OCI-LY7 (cell line): ENCODE results near the gene FBXO40. TPM values are rescaled to one million over a fixed set of nuclear protein-coding genes. Genes with fewer than 3 reads are reported as not detected.

Experiments used
- BruUV-seq: library from RNA; stranded (reverse); fragments of 400-500 nt; replicated peaks from 2 replicates; lab custom pipeline; 2021; lab: Mats Ljungman, UMichigan
- CTCF ChIA-PET: fragments of 300-600 bp; sonication (Branson Sonifier 250); formaldehyde crosslinking; loops from one replicate; lab custom pipeline; 2022; ENCODE audit warnings: antibody characterized with exemption; ENCODE audit not compliant: unreplicated experiment; lab: Charles Lee
- POLR2A ChIA-PET: fragments of 300-600 bp; sonication (Branson Sonifier 250); formaldehyde crosslinking; loops from one replicate; lab custom pipeline; 2022; ENCODE audit warnings: antibody characterized with exemption; lab: Charles Lee
- DNase-seq: peaks from one replicate; pipeline ENCODE4 v3.0.0-alpha.2; 2015; ENCODE audit warnings: low spot score
- H2AFZ ChIP-seq: fragments of 200-600 bp; sonication (generic), shearing (Covaris generic); 2 replicates; pipeline ENCODE4 v1.6.1; 2014; ENCODE audit warnings: mild to moderate bottlenecking, antibody characterized with exemption, low read length, moderate library complexity
- H3K27ac ChIP-seq: fragments of 200-600 bp; sonication (generic); 2 replicates; pipeline ENCODE4 v1.5.1; 2014; ENCODE audit warnings: mixed run types, low read depth, mild to moderate bottlenecking, moderate library complexity, low read length, inconsistent platforms; ENCODE audit not compliant: poor library complexity, severe bottlenecking
- H3K36me3 ChIP-seq: fragments of 200-600 bp; sonication (generic); 2 replicates; pipeline ENCODE4 v1.6.1; 2014; ENCODE audit warnings: mild to moderate bottlenecking, antibody characterized with exemption, low read length, moderate library complexity, mixed read lengths; ENCODE audit not compliant: insufficient read depth
- H3K4me1 ChIP-seq: fragments of 200-600 bp; sonication (generic); 2 replicates; pipeline ENCODE4 v1.5.1; 2014; ENCODE audit warnings: mild to moderate bottlenecking, low read length; ENCODE audit not compliant: insufficient read depth, poor library complexity, severe bottlenecking
- H3K4me2 ChIP-seq: fragments of 200-600 bp; sonication (generic); 2 replicates; pipeline ENCODE4 v1.6.1; 2014; ENCODE audit warnings: mild to moderate bottlenecking, low read length
- H3K4me3 ChIP-seq: fragments of 200-600 bp; sonication (generic); 2 replicates; pipeline ENCODE4 v1.5.1; 2014; ENCODE audit warnings: mild to moderate bottlenecking, low read depth, low read length; ENCODE audit not compliant: poor library complexity, severe bottlenecking
- H3K79me2 ChIP-seq: fragments of 200-600 bp; sonication (generic); 2 replicates; pipeline ENCODE4 v1.6.1; 2016; ENCODE audit warnings: low read depth, mild to moderate bottlenecking, low read length, moderate library complexity, mixed read lengths; ENCODE audit not compliant: insufficient read depth
- H3K9me2 ChIP-seq: fragments of 200-600 bp; sonication (generic); 2 replicates; pipeline ENCODE4 v1.6.1; 2016; ENCODE audit warnings: mild to moderate bottlenecking, low read length, mixed read lengths; ENCODE audit not compliant: insufficient read depth
- H3K9me3 ChIP-seq: fragments of 200-600 bp; sonication (generic); 2 replicates; pipeline ENCODE4 v1.6.1; 2014; ENCODE audit warnings: mild to moderate bottlenecking, mixed run types, low read length, mixed read lengths
- H4K20me1 ChIP-seq: fragments of 200-600 bp; sonication (generic); 2 replicates; pipeline ENCODE4 v1.6.1; 2014; ENCODE audit warnings: mild to moderate bottlenecking, antibody characterized with exemption, low read length, moderate library complexity, mixed read lengths; ENCODE audit not compliant: insufficient read depth
- EZH2phosphoT487 ChIP-seq: fragments of 200-600 bp; sonication (generic); IDR thresholded peaks from 2 replicates; pipeline ENCODE4 v1.6.1; 2018; ENCODE audit warnings: low read depth, borderline replicate concordance, mild to moderate bottlenecking, mixed run types, antibody characterized with exemption, low read length, moderate library complexity, mixed read lengths
- intact Hi-C: fragments of 100-400 bp; cut with micrococcal nuclease; formaldehyde crosslinking; loops from one replicate; pipeline ENCODE4 v1.10.0; 2022; ENCODE audit not compliant: unreplicated experiment
- small RNA-seq: library from RNA; depleted of rRNA; stranded (forward); fragments of <200 nt; gene quantifications from one replicate; pipeline ENCODE3, GENCODE V24; 2014
- total RNA-seq, 2 experiments: library from RNA; depleted of rRNA in 1 of 2; stranded (reverse); fragments of >200 nt in 1 of 2; shearing (Covaris generic) in 1 of 2; gene quantifications; 2 replicates each; pipeline ENCODE4 v1.2.3, GENCODE V29; 2014 to 2022
- TF ChIP-seq, protein P1 (sequence below): fragments of 200-600 bp; sonication (generic); conservative IDR thresholded peaks from 2 replicates; pipeline ENCODE4 v1.5.1; 2014; ENCODE audit warnings: mild to moderate bottlenecking, antibody characterized with exemption, low read length, moderate library complexity, mixed read lengths

FBXO40 gene
- total RNA-seq, 2 experiments from 2014 or later = not detected

DNA sequence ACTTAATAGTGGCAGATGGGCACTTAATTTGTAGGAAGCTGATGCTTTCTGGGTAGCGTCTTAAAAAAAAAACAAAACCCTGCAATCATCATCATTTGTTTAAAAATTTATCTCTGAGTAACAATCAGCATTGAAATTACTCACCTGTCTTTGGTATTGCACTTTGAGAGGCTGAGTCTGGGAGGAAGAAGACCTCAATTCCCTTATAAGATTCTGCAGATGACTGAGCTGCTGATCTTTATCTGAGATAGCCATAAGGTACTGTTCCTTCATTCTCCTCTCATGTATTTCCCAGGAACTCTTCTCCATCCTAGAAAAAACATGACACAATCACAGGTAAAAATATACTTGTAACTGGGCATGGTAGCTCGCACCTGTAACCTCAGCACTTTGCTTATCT, 84.0 kb downstream of the FBXO40 start:
- Histone ChIP-seq H3K9me3 (no peaks in the 10 kb centered on the region), H3K4me1 (no peaks in the 10 kb centered on the region), H3K9me2 (no peaks in the 10 kb centered on the region), H4K20me1 (no peaks in the 10 kb centered on the region), H3K4me2 (no peak overlapping the region), H3K4me3 (no peak overlapping the region), H3K27ac (no peak overlapping the region), H3K79me2 (no peaks in the 10 kb centered on the region), H3K36me3 (peaks cover 32% of the 10 kb centered on the region), H2AFZ (no peak overlapping the region)
- intact Hi-C loops = no loop called here
- ChIA-PET CTCF (no interaction called here), POLR2A (interaction anchor here (0.6 to 1.6 kb wide), 3 partner anchors 11 to 30 kb away, joined by 3 read pairs; no protein-coding TSS in a partner anchor)
- DNase-seq = no peak
- no peak for TF ChIP-seq EZH2phosphoT487
- TF ChIP-seq, protein P1, sequence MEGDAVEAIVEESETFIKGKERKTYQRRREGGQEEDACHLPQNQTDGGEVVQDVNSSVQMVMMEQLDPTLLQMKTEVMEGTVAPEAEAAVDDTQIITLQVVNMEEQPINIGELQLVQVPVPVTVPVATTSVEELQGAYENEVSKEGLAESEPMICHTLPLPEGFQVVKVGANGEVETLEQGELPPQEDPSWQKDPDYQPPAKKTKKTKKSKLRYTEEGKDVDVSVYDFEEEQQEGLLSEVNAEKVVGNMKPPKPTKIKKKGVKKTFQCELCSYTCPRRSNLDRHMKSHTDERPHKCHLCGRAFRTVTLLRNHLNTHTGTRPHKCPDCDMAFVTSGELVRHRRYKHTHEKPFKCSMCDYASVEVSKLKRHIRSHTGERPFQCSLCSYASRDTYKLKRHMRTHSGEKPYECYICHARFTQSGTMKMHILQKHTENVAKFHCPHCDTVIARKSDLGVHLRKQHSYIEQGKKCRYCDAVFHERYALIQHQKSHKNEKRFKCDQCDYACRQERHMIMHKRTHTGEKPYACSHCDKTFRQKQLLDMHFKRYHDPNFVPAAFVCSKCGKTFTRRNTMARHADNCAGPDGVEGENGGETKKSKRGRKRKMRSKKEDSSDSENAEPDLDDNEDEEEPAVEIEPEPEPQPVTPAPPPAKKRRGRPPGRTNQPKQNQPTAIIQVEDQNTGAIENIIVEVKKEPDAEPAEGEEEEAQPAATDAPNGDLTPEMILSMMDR = no peak
- no TSS peak for BruUV-seq

Small RNA genes within 50 kb of the gene (small RNA-seq; reads per million reads assigned to genes)
- not detected for gene RNU4-62P

Other genes with a start within 250 kb of the FBXO40 start
- gene POLQ, start 47.4 kb upstream of the FBXO40 start, total RNA-seq (2014; rRNA removed; shearing (Covaris generic)) = 58.2 and 61.1 TPM in 2 replicates
- gene POLQ, start 47.4 kb upstream of the FBXO40 start, total RNA-seq (2022) = 50.9 and 56.8 TPM in 2 replicates
- not detected in 2 replicates for gene ARGFX, start 25.4 kb upstream of the FBXO40 start, total RNA-seq (2014; rRNA removed; shearing (Covaris generic))
- gene ARGFX, start 25.4 kb upstream of the FBXO40 start, total RNA-seq (2022) = not detected in 2 replicates
- gene HCLS1, start 67.5 kb downstream of the FBXO40 start, total RNA-seq (2014; rRNA removed; shearing (Covaris generic)) = 124 and 167 TPM in 2 replicates
- 235 and 241 TPM in 2 replicates for gene HCLS1, start 67.5 kb downstream of the FBXO40 start, total RNA-seq (2022)
- 11.5 and 15.4 TPM in 2 replicates for gene GOLGB1, start 156.4 kb downstream of the FBXO40 start, total RNA-seq (2014; rRNA removed; shearing (Covaris generic))
- 30.3 and 32.1 TPM in 2 replicates for gene GOLGB1, start 156.4 kb downstream of the FBXO40 start, total RNA-seq (2022)
- 77.5 and 108 TPM in 2 replicates for gene IQCB1, start 241.7 kb downstream of the FBXO40 start, total RNA-seq (2014; rRNA removed; shearing (Covaris generic))
- 94.3 and 100 TPM in 2 replicates for gene IQCB1, start 241.7 kb downstream of the FBXO40 start, total RNA-seq (2022)
- gene EAF2, start 241.8 kb downstream of the FBXO40 start, total RNA-seq (2014; rRNA removed; shearing (Covaris generic)) = 66.3 and 78.1 TPM in 2 replicates
- 131 and 132 TPM in 2 replicates for gene EAF2, start 241.8 kb downstream of the FBXO40 start, total RNA-seq (2022)